Measurements from ENCODE around the gene PEX14. TPM values are rescaled to one million over a fixed set of nuclear protein-coding genes. Genes with fewer than 3 reads are reported as not detected.
A peak's percentile ranks its signal among the peaks of the same experiment; 100 is the strongest.

Gene PEX14
- total RNA-seq, 1 donor from 2014 or later, result 28.0 TPM

DNA sequence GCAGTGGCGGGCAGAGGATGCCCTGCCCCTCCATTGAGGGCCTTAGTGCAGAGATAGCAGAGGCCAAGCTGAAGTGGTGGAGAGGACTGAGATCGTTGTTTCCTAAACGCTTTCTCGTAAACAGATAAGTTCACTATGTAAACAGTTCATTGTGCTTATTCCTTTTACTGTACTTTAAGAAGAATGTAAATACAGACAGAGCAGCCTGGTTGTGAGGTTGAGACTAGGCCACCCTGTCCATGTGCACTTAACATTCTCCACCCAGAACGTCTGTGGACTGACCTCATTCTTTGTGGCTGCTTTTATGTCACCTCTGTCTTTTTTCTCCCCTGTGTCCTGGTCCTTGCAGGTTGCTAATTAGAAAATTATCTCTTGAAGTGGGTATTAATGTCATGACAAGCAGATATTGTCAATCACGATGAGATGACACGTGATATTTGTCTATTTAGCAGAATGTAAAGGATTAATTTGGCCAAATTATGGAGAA lies 36.0 kb upstream of the PEX14 start:
- Mint-ChIP-seq H3K27me3 (ENCODE audit: low read depth) (no peaks in the 10 kb centered on the region), H3K9me3 (no peaks in the 10 kb centered on the region), H3K4me1 (peaks cover 8% of the 10 kb centered on the region), H3K4me3 (peak overlapping the region; percentile 4), H3K36me3 (ENCODE audit: low read depth) (no peaks in the 10 kb centered on the region), H3K27ac (ENCODE audit: unreplicated experiment) (no peak overlapping the region)
- no peak for TF ChIP-seq CTCF (conservative IDR thresholded peaks at IDR 0.05)
- DNase-seq (ENCODE audit: low read depth, low spot score), result no peak

DNA sequence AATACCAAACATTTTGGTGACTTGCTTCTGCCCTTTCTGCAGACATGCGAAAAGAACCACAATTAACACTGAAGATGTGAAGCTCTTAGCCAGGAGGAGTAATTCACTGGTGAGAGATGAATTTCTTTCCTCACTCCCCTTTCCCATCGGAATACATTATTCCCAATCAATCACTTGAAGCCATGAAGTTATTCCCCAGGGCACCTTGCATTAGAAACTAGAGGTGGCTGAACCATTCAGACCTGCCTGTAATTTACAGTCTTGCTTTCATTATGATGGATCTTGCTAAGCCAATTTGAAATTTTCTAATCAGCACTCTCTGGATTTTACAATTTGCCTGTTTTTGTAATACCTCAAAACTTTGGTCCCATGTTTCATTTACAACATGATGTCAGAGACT lies 34.4 kb upstream of the PEX14 start:
- no peak for DNase-seq (ENCODE audit: low read depth, low spot score)
- H3K27me3 Mint-ChIP-seq (ENCODE audit: low read depth), result no peaks in the 10 kb centered on the region
- no peaks in the 10 kb centered on the region for H3K36me3 Mint-ChIP-seq (ENCODE audit: low read depth)
- H3K4me1 Mint-ChIP-seq, result peaks cover 6% of the 10 kb centered on the region
- H3K4me3 Mint-ChIP-seq, result no peak overlapping the region
- TF ChIP-seq CTCF (conservative IDR thresholded peaks at IDR 0.05), result no peak
- H3K27ac Mint-ChIP-seq (ENCODE audit: unreplicated experiment), result no peak overlapping the region
- no peaks in the 10 kb centered on the region for H3K9me3 Mint-ChIP-seq

GRCh38 chr1:10440794-10441193 lies 34.0 kb upstream of the PEX14 start:
- DNase-seq (ENCODE audit: low read depth, low spot score), result no peak
- Mint-ChIP-seq H3K27me3 (ENCODE audit: low read depth) (no peaks in the 10 kb centered on the region), H3K9me3 (no peaks in the 10 kb centered on the region), H3K4me3 (no peak overlapping the region), H3K4me1 (peaks cover 6% of the 10 kb centered on the region), H3K27ac (ENCODE audit: unreplicated experiment) (no peak overlapping the region), H3K36me3 (ENCODE audit: low read depth) (no peaks in the 10 kb centered on the region)
- TF ChIP-seq CTCF (conservative IDR thresholded peaks at IDR 0.05), result no peak

- Mint-ChIP-seq H3K36me3 (ENCODE audit: low read depth) (peaks cover 3% of the 10 kb centered on the region), H3K27ac (ENCODE audit: unreplicated experiment) (no peak overlapping the region), H3K9me3 (no peaks in the 10 kb centered on the region), H3K4me3 (no peak overlapping the region), H3K4me1 (no peaks in the 10 kb centered on the region), H3K27me3 (ENCODE audit: low read depth) (no peaks in the 10 kb centered on the region)
- DNase-seq (ENCODE audit: low read depth, low spot score), result no peak
- no peak for TF ChIP-seq CTCF (conservative IDR thresholded peaks at IDR 0.05)
Measured at GRCh38 chr1:10444248-10444647, 30.5 kb upstream of the PEX14 start.

GRCh38 chr1:10444795-10445397 lies 29.9 kb upstream of the PEX14 start:
- Mint-ChIP-seq H3K4me3 (no peak overlapping the region), H3K27ac (ENCODE audit: unreplicated experiment) (no peak overlapping the region), H3K9me3 (no peaks in the 10 kb centered on the region), H3K36me3 (ENCODE audit: low read depth) (peaks cover 3% of the 10 kb centered on the region), H3K27me3 (ENCODE audit: low read depth) (no peaks in the 10 kb centered on the region), H3K4me1 (peaks cover 3% of the 10 kb centered on the region)
- TF ChIP-seq CTCF (conservative IDR thresholded peaks at IDR 0.05), result no peak
- DNase-seq (ENCODE audit: low read depth, low spot score), result no peak

All from neural crest cell (in vitro differentiated cells).